Measurements from ENCODE around the gene SLC5A5. TPM values are rescaled to one million over a fixed set of nuclear protein-coding genes. Genes with fewer than 3 reads are reported as not detected.

Gene SLC5A5
- polyA plus RNA-seq, 1 of the 3 experiments (the other 2 are of a cell fraction): 0.02 TPM

DNA sequence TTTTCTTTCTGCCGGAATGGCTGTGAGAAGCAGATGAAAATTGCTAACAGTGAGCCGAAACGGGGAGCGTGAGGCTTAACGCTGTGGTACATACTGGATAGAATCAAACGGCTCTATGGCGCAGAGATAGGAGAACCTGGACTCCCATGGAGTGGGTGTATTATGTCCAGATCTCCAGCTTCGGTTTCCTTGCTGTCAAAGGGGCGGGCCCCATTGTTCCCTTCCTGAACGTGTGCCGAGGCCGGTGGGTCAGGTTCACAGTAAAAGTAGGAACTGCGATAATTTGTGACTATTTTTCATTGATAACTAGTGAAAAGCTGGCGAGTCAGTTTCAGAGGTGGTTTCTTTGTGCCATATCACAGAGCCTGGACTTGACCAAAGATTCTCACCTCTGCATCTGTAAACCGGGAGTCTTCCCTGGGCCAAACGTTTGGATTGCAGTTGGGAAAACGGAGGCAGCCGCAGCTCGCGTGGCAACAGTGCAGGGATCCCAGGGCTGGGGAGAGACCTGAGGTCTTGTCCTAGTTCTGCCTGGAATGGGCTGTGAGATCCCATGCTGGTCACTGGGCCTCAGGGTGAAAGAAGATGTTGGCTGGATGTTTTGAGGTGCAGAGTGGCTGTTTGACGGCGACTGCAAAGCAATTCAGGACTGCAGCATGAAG lies 11.3 kb upstream of the SLC5A5 start:
- peaks cover 55% of the 10 kb centered on the region for H4K20me1 ChIP-seq (ENCODE audit: insufficient read depth)
- peaks cover 26% of the 10 kb centered on the region for H3F3A ChIP-seq (replicated peaks; ENCODE audit: insufficient read depth)
- CTCF ChIA-PET: interaction anchor here (0.7 to 13.8 kb wide), 10 partner anchors 10 to 257 kb away, joined by 3 to 139 read pairs (median 4); partner anchors contain the start of gene CCDC124

DNA sequence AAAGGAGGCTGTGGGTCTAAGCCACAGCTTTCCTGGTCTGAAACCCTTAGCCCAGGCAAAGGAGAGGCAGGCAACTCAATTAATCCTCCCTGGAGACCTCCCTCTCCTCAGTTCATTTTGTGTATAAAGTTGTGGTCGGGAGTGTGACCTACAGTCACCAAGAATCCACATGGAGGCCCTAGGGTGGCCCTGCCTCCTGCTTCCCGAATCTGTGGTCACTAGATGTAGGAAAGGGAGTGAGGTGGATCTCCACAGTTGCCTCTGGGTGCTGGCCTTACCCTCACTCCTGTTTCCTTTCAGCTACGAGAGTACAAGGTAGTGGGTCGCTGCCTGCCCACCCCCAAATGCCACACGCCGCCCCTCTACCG lies 10.8 kb upstream of the SLC5A5 start:
- H4K20me1 ChIP-seq (ENCODE audit: insufficient read depth): peaks cover 56% of the 10 kb centered on the region
- TF ChIP-seq, protein P1, sequence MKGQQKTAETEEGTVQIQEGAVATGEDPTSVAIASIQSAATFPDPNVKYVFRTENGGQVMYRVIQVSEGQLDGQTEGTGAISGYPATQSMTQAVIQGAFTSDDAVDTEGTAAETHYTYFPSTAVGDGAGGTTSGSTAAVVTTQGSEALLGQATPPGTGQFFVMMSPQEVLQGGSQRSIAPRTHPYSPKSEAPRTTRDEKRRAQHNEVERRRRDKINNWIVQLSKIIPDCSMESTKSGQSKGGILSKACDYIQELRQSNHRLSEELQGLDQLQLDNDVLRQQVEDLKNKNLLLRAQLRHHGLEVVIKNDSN (IDR thresholded peaks at IDR 0.05; ENCODE audit: borderline replicate concordance, low read depth): no peak
- TF ChIP-seq TAF1 (IDR thresholded peaks at IDR 0.05; ENCODE audit: borderline replicate concordance, low read depth, low read length): no peak
- TF ChIP-seq RXRA (IDR thresholded peaks at IDR 0.05; ENCODE audit: borderline replicate concordance, low read depth): no peak
- TF ChIP-seq TEAD4 (IDR thresholded peaks at IDR 0.05; ENCODE audit: borderline replicate concordance, insufficient read depth): no peak
- no peak for TF ChIP-seq ELF1 (IDR thresholded peaks at IDR 0.05)
- TF ChIP-seq, protein P2, sequence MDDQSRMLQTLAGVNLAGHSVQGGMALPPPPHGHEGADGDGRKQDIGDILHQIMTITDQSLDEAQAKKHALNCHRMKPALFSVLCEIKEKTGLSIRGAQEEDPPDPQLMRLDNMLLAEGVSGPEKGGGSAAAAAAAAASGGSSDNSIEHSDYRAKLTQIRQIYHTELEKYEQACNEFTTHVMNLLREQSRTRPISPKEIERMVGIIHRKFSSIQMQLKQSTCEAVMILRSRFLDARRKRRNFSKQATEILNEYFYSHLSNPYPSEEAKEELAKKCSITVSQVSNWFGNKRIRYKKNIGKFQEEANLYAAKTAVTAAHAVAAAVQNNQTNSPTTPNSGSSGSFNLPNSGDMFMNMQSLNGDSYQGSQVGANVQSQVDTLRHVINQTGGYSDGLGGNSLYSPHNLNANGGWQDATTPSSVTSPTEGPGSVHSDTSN (IDR thresholded peaks at IDR 0.05): no peak
- TF ChIP-seq MEF2A (IDR thresholded peaks at IDR 0.05; ENCODE audit: borderline replicate concordance, low read depth): no peak
- no peak for TF ChIP-seq GATA2 (CRISPR knock-in tag; IDR thresholded peaks at IDR 0.05)

More for the DNA sequence above, 11.3 kb upstream of the SLC5A5 start:
- H2AFZ ChIP-seq (ENCODE audit: low read depth): no peak overlapping the region
- H3K36me3 ChIP-seq (replicated peaks in 1 of 2; ENCODE audit: control insufficient read depth in 1 of 2, insufficient read depth in 2 of 2, low read length in 1 of 2): peaks cover 33 to 49% of the 10 kb centered on the region in 2 experiments
- H3K27me3 ChIP-seq (ENCODE audit: insufficient read depth): no peaks in the 10 kb centered on the region
- H3K9me3 ChIP-seq: no peaks in the 10 kb centered on the region
- WGBS (ENCODE audit: low lambda C conversion rate): 0% methylated on average over 17 of the region's 22 CpGs
- peaks cover 31% of the 10 kb centered on the region for H3K79me2 ChIP-seq (ENCODE audit: insufficient read depth)
- peak overlapping the region; percentile 91 for H3K9ac ChIP-seq
- POLR2A ChIA-PET: interaction anchor here (1.3 to 2.4 kb wide), 11 partner anchors 10 to 419 kb away, joined by 3 to 27 read pairs (median 6); partner anchors contain the start of genes CCDC124, JAK3, MAP1S and SLC5A5
- TF ChIP-seq YY1 (IDR thresholded peaks at IDR 0.05; ENCODE audit: low read depth) (no peak), ELF1 (IDR thresholded peaks at IDR 0.05) (no peak), TCF12 (IDR thresholded peaks at IDR 0.05) (no peak)
- TF ChIP-seq, protein P3, sequence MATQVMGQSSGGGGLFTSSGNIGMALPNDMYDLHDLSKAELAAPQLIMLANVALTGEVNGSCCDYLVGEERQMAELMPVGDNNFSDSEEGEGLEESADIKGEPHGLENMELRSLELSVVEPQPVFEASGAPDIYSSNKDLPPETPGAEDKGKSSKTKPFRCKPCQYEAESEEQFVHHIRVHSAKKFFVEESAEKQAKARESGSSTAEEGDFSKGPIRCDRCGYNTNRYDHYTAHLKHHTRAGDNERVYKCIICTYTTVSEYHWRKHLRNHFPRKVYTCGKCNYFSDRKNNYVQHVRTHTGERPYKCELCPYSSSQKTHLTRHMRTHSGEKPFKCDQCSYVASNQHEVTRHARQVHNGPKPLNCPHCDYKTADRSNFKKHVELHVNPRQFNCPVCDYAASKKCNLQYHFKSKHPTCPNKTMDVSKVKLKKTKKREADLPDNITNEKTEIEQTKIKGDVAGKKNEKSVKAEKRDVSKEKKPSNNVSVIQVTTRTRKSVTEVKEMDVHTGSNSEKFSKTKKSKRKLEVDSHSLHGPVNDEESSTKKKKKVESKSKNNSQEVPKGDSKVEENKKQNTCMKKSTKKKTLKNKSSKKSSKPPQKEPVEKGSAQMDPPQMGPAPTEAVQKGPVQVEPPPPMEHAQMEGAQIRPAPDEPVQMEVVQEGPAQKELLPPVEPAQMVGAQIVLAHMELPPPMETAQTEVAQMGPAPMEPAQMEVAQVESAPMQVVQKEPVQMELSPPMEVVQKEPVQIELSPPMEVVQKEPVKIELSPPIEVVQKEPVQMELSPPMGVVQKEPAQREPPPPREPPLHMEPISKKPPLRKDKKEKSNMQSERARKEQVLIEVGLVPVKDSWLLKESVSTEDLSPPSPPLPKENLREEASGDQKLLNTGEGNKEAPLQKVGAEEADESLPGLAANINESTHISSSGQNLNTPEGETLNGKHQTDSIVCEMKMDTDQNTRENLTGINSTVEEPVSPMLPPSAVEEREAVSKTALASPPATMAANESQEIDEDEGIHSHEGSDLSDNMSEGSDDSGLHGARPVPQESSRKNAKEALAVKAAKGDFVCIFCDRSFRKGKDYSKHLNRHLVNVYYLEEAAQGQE (IDR thresholded peaks at IDR 0.05; ENCODE audit: low read depth, low read length): no peak
- TF ChIP-seq, protein P4, sequence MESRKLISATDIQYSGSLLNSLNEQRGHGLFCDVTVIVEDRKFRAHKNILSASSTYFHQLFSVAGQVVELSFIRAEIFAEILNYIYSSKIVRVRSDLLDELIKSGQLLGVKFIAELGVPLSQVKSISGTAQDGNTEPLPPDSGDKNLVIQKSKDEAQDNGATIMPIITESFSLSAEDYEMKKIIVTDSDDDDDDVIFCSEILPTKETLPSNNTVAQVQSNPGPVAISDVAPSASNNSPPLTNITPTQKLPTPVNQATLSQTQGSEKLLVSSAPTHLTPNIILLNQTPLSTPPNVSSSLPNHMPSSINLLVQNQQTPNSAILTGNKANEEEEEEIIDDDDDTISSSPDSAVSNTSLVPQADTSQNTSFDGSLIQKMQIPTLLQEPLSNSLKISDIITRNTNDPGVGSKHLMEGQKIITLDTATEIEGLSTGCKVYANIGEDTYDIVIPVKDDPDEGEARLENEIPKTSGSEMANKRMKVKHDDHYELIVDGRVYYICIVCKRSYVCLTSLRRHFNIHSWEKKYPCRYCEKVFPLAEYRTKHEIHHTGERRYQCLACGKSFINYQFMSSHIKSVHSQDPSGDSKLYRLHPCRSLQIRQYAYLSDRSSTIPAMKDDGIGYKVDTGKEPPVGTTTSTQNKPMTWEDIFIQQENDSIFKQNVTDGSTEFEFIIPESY (IDR thresholded peaks at IDR 0.05; ENCODE audit: borderline replicate concordance, low read depth): no peak
- H3K4me1 ChIP-seq (ENCODE audit: control insufficient read depth in 1 of 2, insufficient read depth in 2 of 2, low read depth in 1 of 2, low read length in 1 of 2): peaks cover 0 to 17% of the 10 kb centered on the region in 2 experiments; a peak in 1 of 4 replicates
- no peak for DNase-seq
- H3K4me2 ChIP-seq: peak overlapping the region; percentile 99
- peak overlapping the region; percentile 86 to 91 for H3K4me3 ChIP-seq (ENCODE audit: low read depth in 2 of 2, low read length in 1 of 2)
- peak overlapping the region; percentile 62 to 78 for H3K27ac ChIP-seq (ENCODE audit: low read depth in 2 of 2, low read length in 1 of 2)
- H3K9me2 ChIP-seq: no peaks in the 10 kb centered on the region

More for the DNA sequence above, 10.8 kb upstream of the SLC5A5 start:
- ChIA-PET POLR2A (interaction anchor here (1.0 to 2.4 kb wide), 4 partner anchors 10 to 72 kb away, joined by 3 to 27 read pairs (median 18); partner anchors contain the start of genes CCDC124, JAK3 and SLC5A5), CTCF (interaction anchor here (0.7 to 13.8 kb wide), 8 partner anchors 9 to 257 kb away, joined by 3 to 139 read pairs (median 4); partner anchors contain the start of gene CCDC124)
- DNase-seq: no peak
- H3K27ac ChIP-seq (ENCODE audit: low read depth in 2 of 2, low read length in 1 of 2): peak overlapping the region; percentile 62 to 78; a peak in 3 of 4 replicates
- H3K4me2 ChIP-seq: peak overlapping the region; percentile 99
- H3K79me2 ChIP-seq (ENCODE audit: insufficient read depth): peaks cover 31% of the 10 kb centered on the region
- H3K27me3 ChIP-seq (ENCODE audit: insufficient read depth): no peaks in the 10 kb centered on the region
- H3K36me3 ChIP-seq (replicated peaks in 1 of 2; ENCODE audit: control insufficient read depth in 1 of 2, insufficient read depth in 2 of 2, low read length in 1 of 2): peaks cover 33 to 50% of the 10 kb centered on the region in 2 experiments
- 0% methylated on average over 2 of the region's 7 CpGs for WGBS (ENCODE audit: low lambda C conversion rate)
- peaks cover 0 to 17% of the 10 kb centered on the region in 2 experiments; a peak in 1 of 4 replicates for H3K4me1 ChIP-seq (ENCODE audit: control insufficient read depth in 1 of 2, insufficient read depth in 2 of 2, low read depth in 1 of 2, low read length in 1 of 2)
- no peak overlapping the region for H2AFZ ChIP-seq (ENCODE audit: low read depth)
- H3K4me3 ChIP-seq (ENCODE audit: low read depth in 2 of 2, low read length in 1 of 2): peak overlapping the region; percentile 86 to 91
- H3K9ac ChIP-seq: peak overlapping the region; percentile 91
- no peaks in the 10 kb centered on the region for H3K9me2 ChIP-seq
- H3F3A ChIP-seq (replicated peaks; ENCODE audit: insufficient read depth): peaks cover 30% of the 10 kb centered on the region
- H3K9me3 ChIP-seq: no peaks in the 10 kb centered on the region
